HL-60 (cell line): ENCODE measurements around the gene LGALSL.

Source experiments
- DNase-seq, 2 experiments: peaks; one replicate each; pipeline ENCODE4 v3.0.0-alpha.2; 2010 to 2020; ENCODE audit warnings: low read depth in 1 of 2, low spot score in 1 of 2
- H3K27ac ChIP-seq: fragments of 250-450 bp; sonication (Bioruptor Pico); replicated peaks from 2 replicates; pipeline ENCODE4 v1.5.1; 2020; ENCODE audit warnings: mild to moderate bottlenecking, moderate library complexity
- H3K27me3 ChIP-seq: fragments of 250-450 bp; sonication (Bioruptor Pico); 2 replicates; pipeline ENCODE4 v1.5.1; 2021; ENCODE audit warnings: mild to moderate bottlenecking, moderate library complexity; ENCODE audit not compliant: insufficient read depth, poor library complexity, severe bottlenecking
- H3K4me3 ChIP-seq: replicated peaks from 2 replicates; pipeline ENCODE4 v1.5.1; 2011; ENCODE audit warnings: mild to moderate bottlenecking, control low read depth, low read length; ENCODE audit not compliant: insufficient read depth
- CTCF ChIP-seq: IDR thresholded peaks from one replicate; pipeline ENCODE4 v1.5.1; 2011; ENCODE audit warnings: low read length, control low read depth, inconsistent platforms; ENCODE audit not compliant: insufficient read depth
- GABPA ChIP-seq: IDR thresholded peaks from 2 replicates; pipeline ENCODE4 v1.6.1; 2012; ENCODE audit warnings: low read depth
- POLR2AphosphoS5 ChIP-seq: IDR thresholded peaks from 2 replicates; pipeline ENCODE4 v1.6.1; 2012; ENCODE audit warnings: low read depth
- REST ChIP-seq: IDR thresholded peaks from 2 replicates; pipeline ENCODE4 v1.6.1; 2012; ENCODE audit warnings: low read depth; ENCODE audit not compliant: insufficient replicate concordance
- SPI1 ChIP-seq: IDR thresholded peaks from 2 replicates; pipeline ENCODE4 v1.6.1; 2012; ENCODE audit warnings: low read depth, mild to moderate bottlenecking, borderline replicate concordance

Gene LGALSL

GRCh38 chr2:64423303-64423702 lies 30.7 kb upstream of the LGALSL start:
- Histone ChIP-seq H3K27ac (no peak overlapping the region), H3K27me3 (no peaks in the 10 kb centered on the region), H3K4me3 (no peak overlapping the region)
- TF ChIP-seq SPI1 (no peak), GABPA (no peak), POLR2AphosphoS5 (no peak), CTCF (no peak), REST (no peak)
- no peak for DNase-seq

- Histone ChIP-seq H3K4me3 (no peak overlapping the region), H3K27me3 (no peaks in the 10 kb centered on the region), H3K27ac (no peak overlapping the region)
- TF ChIP-seq CTCF (no peak), SPI1 (no peak), REST (no peak)
- DNase-seq, result no peak
These were observed 29.5 kb upstream of the LGALSL start for GRCh38 chr2:64424416-64424987.

GRCh38 chr2:64426183-64426952 lies 27.6 kb upstream of the LGALSL start:
- Histone ChIP-seq H3K27ac (no peak overlapping the region), H3K4me3 (no peak overlapping the region), H3K27me3 (no peaks in the 10 kb centered on the region)
- TF ChIP-seq POLR2AphosphoS5 (no peak), CTCF (no peak), GABPA (no peak)
- no peak for DNase-seq
